Measurements from ENCODE around the gene MYO9B. TPM values are rescaled to one million over a fixed set of nuclear protein-coding genes. Genes with fewer than 3 reads are reported as not detected.

MYO9B gene
- total RNA-seq, 1 donor from 2014 or later = 103 TPM

DNA sequence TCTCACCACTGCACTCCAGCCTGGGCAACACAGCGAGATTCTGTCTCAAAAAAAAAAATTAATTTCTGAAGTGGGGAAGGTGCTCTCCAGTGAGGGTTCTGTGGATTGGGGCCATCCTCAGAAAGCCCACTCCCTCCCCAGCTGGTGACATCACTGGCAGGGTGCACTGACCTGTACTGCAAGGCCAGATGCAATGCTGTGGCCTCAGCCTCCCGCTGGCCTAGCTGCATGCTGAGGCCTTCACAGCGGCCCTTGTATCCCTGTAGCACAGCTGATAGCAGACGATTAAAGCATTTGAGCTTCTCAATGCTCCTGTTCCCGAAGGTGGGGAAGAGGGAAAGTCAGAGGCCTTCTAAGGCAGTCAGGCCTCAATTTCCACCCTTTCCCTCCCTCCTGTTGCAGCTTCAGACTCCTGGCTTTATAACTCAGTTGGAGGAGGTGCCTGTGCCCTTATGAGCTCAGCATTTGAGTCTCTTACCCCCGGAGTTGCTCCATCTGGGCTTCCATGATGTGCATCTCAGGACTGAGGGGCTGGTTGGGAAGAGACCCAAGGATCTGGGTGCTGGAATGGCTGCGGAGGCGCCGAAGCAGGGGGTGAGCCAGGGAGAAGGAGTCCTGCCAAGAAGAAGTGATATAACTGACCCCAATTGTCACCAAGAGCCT is 183.7 kb downstream of the MYO9B start:
- no peak for DNase-seq (ENCODE audit: low spot score)

DNA sequence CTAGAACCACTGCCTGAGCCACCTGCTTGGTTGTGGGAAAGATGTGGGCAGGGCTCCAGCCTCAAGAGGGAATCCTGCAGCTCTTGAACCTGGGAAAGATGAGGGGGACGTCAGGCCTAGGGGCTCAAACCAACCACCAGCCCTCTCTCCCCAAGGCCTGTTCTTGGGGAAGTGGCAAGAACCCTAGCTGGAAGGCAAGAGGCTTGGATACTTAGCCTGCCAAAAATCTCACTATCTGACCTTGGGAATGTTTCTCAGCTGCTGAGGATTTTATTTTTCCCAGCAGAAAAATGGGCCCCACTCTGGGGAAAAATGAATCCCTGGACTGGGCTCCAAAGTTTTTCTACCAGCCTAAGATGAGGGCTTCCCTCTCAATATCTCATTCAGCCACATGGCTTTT is 184.4 kb downstream of the MYO9B start:
- DNase-seq (ENCODE audit: low spot score) = no peak

DNA sequence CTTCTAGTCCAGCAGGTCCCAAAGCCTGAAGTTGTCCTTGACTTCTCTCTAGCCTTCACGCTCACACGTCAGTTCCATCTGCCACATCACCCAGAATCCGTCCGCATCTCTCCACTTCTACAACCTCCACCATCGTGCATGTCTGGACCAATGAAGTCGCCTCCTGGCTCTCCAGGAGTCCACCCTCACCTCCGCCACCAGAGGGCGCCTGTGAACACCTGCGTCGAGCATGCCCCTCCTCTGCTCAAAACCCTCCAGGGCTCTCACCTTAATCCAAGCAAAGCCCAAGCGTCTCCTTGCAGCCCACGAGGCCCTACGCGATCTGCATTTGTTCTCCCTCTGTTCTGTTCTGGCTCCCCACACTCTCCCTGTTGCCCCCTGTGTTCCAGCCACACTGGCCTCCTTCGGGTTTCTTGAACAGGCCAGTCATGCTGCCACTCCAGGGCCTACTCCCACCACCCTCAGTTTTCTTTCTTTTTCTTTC is 185.3 kb downstream of the MYO9B start:
- no peak for DNase-seq (ENCODE audit: low spot score)

DNA sequence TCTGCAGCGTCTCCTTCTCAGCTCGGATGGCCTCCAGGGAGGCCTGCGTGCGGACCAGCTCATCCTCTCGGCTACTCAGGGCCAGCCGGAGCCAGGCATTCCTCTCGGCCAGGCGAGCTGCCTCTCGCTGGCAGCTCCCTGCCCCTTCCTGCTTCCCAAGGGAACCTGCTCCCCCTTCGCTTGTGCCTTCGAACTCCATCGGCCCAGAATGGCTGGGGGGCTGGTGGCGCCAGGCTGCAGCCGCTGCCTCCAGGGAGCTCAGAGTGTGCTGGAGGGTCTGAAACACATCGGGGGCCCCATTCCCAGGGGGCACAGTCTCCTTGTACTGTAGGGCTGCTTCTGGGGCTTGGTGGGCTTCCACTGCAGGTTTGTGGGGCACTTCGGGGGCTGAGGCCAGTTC is 187.0 kb downstream of the MYO9B start:
- no peak for DNase-seq (ENCODE audit: low spot score)

Other genes starting within 250 kb of the MYO9B start
- gene SIN3B, start 246.4 kb upstream of the MYO9B start, total RNA-seq = 72.9 TPM
- gene F2RL3, start 186.8 kb upstream of the MYO9B start, total RNA-seq = 33.9 TPM
- gene CPAMD8, start 49.0 kb upstream of the MYO9B start, total RNA-seq = 8.4 TPM
- gene HAUS8, start 325 bp upstream of the MYO9B start, total RNA-seq = 7.2 TPM
- 33.2 TPM for gene USE1, start 139.6 kb downstream of the MYO9B start, total RNA-seq
- 29.0 TPM for gene OCEL1, start 150.4 kb downstream of the MYO9B start, total RNA-seq
- gene NR2F6, start 170.1 kb downstream of the MYO9B start, total RNA-seq = 42.8 TPM
- 11.3 TPM for gene USHBP1, start 189.0 kb downstream of the MYO9B start, total RNA-seq
- gene BABAM1, start 191.7 kb downstream of the MYO9B start, total RNA-seq = 66.0 TPM
- 0.55 TPM for gene ANKLE1, start 206.1 kb downstream of the MYO9B start, total RNA-seq
- gene ABHD8, start 227.6 kb downstream of the MYO9B start, total RNA-seq = 12.9 TPM
- 99.2 TPM for gene MRPL34, start 230.1 kb downstream of the MYO9B start, total RNA-seq
- 45.6 TPM for gene DDA1, start 233.8 kb downstream of the MYO9B start, total RNA-seq